ENCODE data around the gene TIMP3. TPM values are rescaled to one million over a fixed set of nuclear protein-coding genes. Genes with fewer than 3 reads are reported as not detected.

Gene TIMP3
- total RNA-seq, 1 donor from 2014 or later: 266 TPM

- intact Hi-C loops (cut with DNase I): loop anchor here (5.0 kb wide), 1 partner anchor 184 kb away; no protein-coding TSS in a partner anchor
- peak; percentile 57 for DNase-seq
- peak; percentile 18 for ATAC-seq (ENCODE audit: poor library complexity)
Measured at GRCh38 chr22:32803020-32803737, 1.7 kb downstream of the TIMP3 start.

GRCh38 chr22:32803738-32804435 is 2.4 kb downstream of the TIMP3 start:
- peak; percentile 45 for DNase-seq

GRCh38 chr22:32804531-32805360 is 3.2 kb downstream of the TIMP3 start:
- ATAC-seq (ENCODE audit: poor library complexity) (no peak), DNase-seq (peak; percentile 44)
- intact Hi-C loops (cut with DNase I): loop anchor here (5.0 kb wide), 2 partner anchors 38 to 183 kb away; no protein-coding TSS in a partner anchor

More at GRCh38 chr22:32803738-32804435, 2.4 kb downstream of the TIMP3 start:
- intact Hi-C loops (cut with DNase I): loop anchor here (5.0 kb wide), 1 partner anchor 183 kb away; no protein-coding TSS in a partner anchor
- peak; percentile 30 for ATAC-seq (ENCODE audit: poor library complexity)

- ATAC-seq (ENCODE audit: poor library complexity): no peak
- intact Hi-C loops (cut with DNase I): loop anchor here (5.0 kb wide), 1 partner anchor 37 kb away; no protein-coding TSS in a partner anchor
Measured at GRCh38 chr22:32805361-32805881, 3.9 kb downstream of the TIMP3 start.

GRCh38 chr22:32806296-32806695 is 4.8 kb downstream of the TIMP3 start:
- DNase-seq (no peak), ATAC-seq (ENCODE audit: poor library complexity) (no peak)
- intact Hi-C loops (cut with DNase I): loop anchor here (5.0 kb wide), 1 partner anchor 36 kb away; no protein-coding TSS in a partner anchor

More at GRCh38 chr22:32805361-32805881, 3.9 kb downstream of the TIMP3 start:
- no peak for DNase-seq

GRCh38 chr22:32808038-32808445 is 6.5 kb downstream of the TIMP3 start:
- DNase-seq (no peak), ATAC-seq (ENCODE audit: poor library complexity) (no peak)
- intact Hi-C loops (cut with DNase I): loop anchor here (5.0 kb wide), 1 partner anchor 34 kb away; no protein-coding TSS in a partner anchor

GRCh38 chr22:32809786-32810554 is 8.5 kb downstream of the TIMP3 start:
- intact Hi-C loops (cut with DNase I): loop anchor here (5.0 kb wide), 1 partner anchor 32 kb away; no protein-coding TSS in a partner anchor
- ATAC-seq (ENCODE audit: poor library complexity) (no peak), DNase-seq (no peak)

- ATAC-seq (ENCODE audit: poor library complexity): no peak
- intact Hi-C loops (cut with DNase I): no loop called here
Measured at GRCh38 chr22:32810555-32811133, 9.1 kb downstream of the TIMP3 start.

GRCh38 chr22:32811788-32812545 is 10.5 kb downstream of the TIMP3 start:
- intact Hi-C loops (cut with DNase I): no loop called here
- no peak for ATAC-seq (ENCODE audit: poor library complexity)
- DNase-seq: no peak

More at GRCh38 chr22:32810555-32811133, 9.1 kb downstream of the TIMP3 start:
- no peak for DNase-seq

- ATAC-seq (ENCODE audit: poor library complexity): no peak
- no peak for DNase-seq
- intact Hi-C loops (cut with DNase I): no loop called here
Measured at GRCh38 chr22:32814285-32814860, 12.9 kb downstream of the TIMP3 start.

- intact Hi-C loops (cut with DNase I): no loop called here
- ATAC-seq (ENCODE audit: poor library complexity): no peak
Measured at GRCh38 chr22:32815059-32815458, 13.6 kb downstream of the TIMP3 start.

GRCh38 chr22:32815943-32816342 is 14.4 kb downstream of the TIMP3 start:
- intact Hi-C loops (cut with DNase I): no loop called here
- peak; percentile 74 for DNase-seq
- peak; percentile 80 for ATAC-seq (ENCODE audit: poor library complexity)

More at GRCh38 chr22:32815059-32815458, 13.6 kb downstream of the TIMP3 start:
- no peak for DNase-seq

- no peak for ATAC-seq (ENCODE audit: poor library complexity)
- DNase-seq: no peak
- intact Hi-C loops (cut with DNase I): no loop called here
Measured at GRCh38 chr22:32817137-32817730, 15.7 kb downstream of the TIMP3 start.

- ATAC-seq (ENCODE audit: poor library complexity) (peak; percentile 25), DNase-seq (no peak)
- intact Hi-C loops (cut with DNase I): no loop called here
Measured at GRCh38 chr22:32818446-32819115, 17.1 kb downstream of the TIMP3 start.

- no peak for ATAC-seq (ENCODE audit: poor library complexity)
Measured at GRCh38 chr22:32819120-32819519, 17.6 kb downstream of the TIMP3 start.

More at GRCh38 chr22:32819120-32819519, 17.6 kb downstream of the TIMP3 start:
- intact Hi-C loops (cut with DNase I): no loop called here
- no peak for DNase-seq
